Stimulated activated naive B cell treated with anti-CD40 and anti-IgM and Interleukin-4, amounts not matched to agents 10 μg/mL and 1 μg/mL and 100 μg/mL, for 72 hours (primary cell): ENCODE data around the gene FARP1.

ENCODE experiments used
- ATAC-seq, 2 donors: fragments of 150-1000 bp; cut with Tn5 transposase; replicated peaks; 2 replicates each; pipeline ENCODE4 v1.10.0; 2021; ENCODE audit warnings: moderate library complexity in 1 of 2
- DNase-seq: peaks from one replicate; pipeline ENCODE4 v3.0.0; 2021
- H3K27ac Mint-ChIP-seq: one replicate; pipeline ENCODE4 v1.8.0; 2022; ENCODE audit warnings: mild to moderate bottlenecking, mixed read lengths
- H3K27me3 Mint-ChIP-seq, 2 donors: one replicate each; pipeline ENCODE4 v1.8.0; 2022; ENCODE audit warnings: mixed read lengths in 2 of 2
- H3K36me3 Mint-ChIP-seq, 2 donors: one replicate each; pipeline ENCODE4 v1.8.0; 2022; ENCODE audit warnings: mixed read lengths in 2 of 2, mild to moderate bottlenecking in 1 of 2
- H3K4me1 Mint-ChIP-seq, 2 donors: one replicate each; pipeline ENCODE4 v1.8.0; 2022; ENCODE audit warnings: mixed read lengths in 2 of 2, mild to moderate bottlenecking in 1 of 2
- H3K4me3 Mint-ChIP-seq, 2 donors: one replicate each; pipeline ENCODE4 v1.8.0; 2022; ENCODE audit warnings: mild to moderate bottlenecking in 2 of 2, mixed read lengths in 2 of 2, moderate library complexity in 1 of 2
- H3K9me3 Mint-ChIP-seq, 2 donors: one replicate each; pipeline ENCODE4 v1.8.0; 2022; ENCODE audit warnings: mixed read lengths in 2 of 2, mild to moderate bottlenecking in 1 of 2

FARP1 gene

DNA sequence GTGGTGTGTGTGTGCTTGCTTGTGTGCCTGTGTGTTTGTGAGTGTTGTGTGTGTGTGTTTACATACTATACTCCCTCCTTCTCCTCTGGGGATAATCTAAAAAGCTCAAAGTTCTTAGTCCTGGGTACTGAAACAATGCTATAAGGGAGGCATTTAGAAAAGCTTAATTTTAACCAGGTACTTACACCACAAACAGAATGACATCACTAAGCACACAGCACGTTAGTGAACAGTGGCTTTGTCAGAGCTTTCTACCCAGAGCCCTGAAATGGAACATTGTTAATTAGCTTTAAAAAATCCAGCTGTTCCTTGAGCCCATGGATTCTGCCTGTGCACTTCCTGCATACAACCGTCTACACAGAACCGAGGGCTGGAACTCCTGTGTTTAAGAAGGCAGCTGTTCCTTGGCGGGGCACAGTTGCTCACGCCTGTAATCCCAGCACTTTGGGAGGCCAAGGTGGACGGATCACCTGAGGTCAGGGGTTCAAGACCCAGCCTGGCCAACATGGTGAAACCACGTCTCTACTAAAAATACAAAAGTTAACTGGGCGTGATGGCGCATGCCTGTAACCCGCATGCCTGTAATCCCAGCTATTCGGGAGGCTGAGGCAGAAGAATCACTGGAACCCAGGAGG, 103.8 kb downstream of the FARP1 start:
- peaks cover 5 to 6% of the 10 kb centered on the region in 2 donors for H3K27me3 Mint-ChIP-seq
- DNase-seq (no peak), ATAC-seq (no peak)
- no peaks in the 10 kb centered on the region for H3K4me1 Mint-ChIP-seq
- no peak overlapping the region for H3K4me3 Mint-ChIP-seq
- H3K27ac Mint-ChIP-seq, result no peak overlapping the region
- H3K36me3 Mint-ChIP-seq, result no peaks in the 10 kb centered on the region
- no peaks in the 10 kb centered on the region for H3K9me3 Mint-ChIP-seq

DNA sequence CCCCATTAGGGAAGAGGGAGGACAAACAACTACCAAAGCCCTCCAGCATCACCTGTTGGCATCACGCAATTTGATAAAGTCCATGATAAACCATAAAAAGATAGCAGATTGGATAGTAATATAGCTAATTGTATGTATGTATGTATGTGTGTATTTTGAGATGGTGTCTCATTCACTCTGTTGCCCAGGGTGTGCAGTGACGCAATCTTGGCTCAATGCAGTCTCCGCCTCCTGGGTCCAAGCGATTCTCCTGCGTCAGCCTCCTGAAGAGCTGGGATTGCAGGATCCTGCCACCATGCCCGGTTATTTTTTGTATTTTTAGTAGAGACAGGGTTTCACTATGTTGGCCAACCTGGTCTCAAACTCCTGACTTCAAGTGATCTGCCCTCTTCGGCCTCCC, 108.8 kb downstream of the FARP1 start:
- Mint-ChIP-seq H3K4me3 (no peak overlapping the region), H3K9me3 (no peaks in the 10 kb centered on the region), H3K4me1 (no peaks in the 10 kb centered on the region), H3K36me3 (no peaks in the 10 kb centered on the region), H3K27ac (no peak overlapping the region), H3K27me3 (peaks cover 5 to 6% of the 10 kb centered on the region in 2 donors)
- ATAC-seq (no peak), DNase-seq (no peak)

DNA sequence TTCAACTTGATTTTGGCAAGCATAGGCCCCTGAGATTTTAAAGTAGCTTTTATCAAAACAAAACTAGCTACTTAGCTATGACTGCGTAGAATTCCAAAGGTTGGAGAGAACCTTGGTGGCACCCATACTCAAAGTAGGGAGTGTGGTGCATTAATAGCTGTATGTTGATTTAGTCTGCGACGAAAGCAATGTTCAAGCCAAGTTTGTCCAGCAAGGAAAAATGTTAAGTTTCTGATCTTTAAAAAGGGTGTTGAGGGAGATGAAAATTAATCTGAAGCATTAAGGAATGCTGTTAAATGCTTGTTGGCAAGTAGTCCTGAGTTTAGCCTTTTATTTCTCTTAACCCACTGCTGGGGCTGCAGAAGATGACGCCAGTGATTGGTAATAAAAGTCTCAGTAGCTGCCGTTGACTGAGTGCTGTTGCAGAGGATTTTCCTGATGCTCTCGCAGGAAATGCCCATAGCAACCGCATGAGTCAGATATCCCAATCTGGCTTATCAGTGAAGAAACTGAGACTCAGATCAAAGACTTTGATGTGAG, 110.1 kb downstream of the FARP1 start:
- Mint-ChIP-seq H3K9me3 (no peaks in the 10 kb centered on the region), H3K27ac (no peak overlapping the region), H3K27me3 (no peaks in the 10 kb centered on the region), H3K4me1 (no peaks in the 10 kb centered on the region), H3K36me3 (no peaks in the 10 kb centered on the region), H3K4me3 (no peak overlapping the region)
- DNase-seq (no peak), ATAC-seq (no peak)

DNA sequence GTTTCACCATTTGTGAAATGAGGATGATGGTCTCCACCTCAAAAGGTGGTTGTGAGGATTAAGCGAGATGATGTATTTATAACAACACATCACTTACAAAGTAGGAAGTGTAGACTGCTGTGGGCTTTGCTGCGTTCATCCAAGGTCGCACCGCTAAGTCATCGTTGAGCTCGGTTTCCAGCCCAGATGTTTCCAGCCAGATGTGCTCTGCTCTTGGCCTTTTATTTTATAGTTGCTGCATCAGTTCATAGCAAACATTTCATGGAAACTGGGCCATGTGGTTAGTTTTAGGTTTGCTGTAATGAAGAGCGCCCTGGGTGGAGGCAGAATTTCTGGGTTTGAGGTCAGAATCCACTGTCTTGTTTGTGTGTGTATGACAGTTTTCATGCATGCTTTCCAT, 110.6 kb downstream of the FARP1 start:
- no peak overlapping the region for H3K4me3 Mint-ChIP-seq
- no peaks in the 10 kb centered on the region for H3K36me3 Mint-ChIP-seq
- no peaks in the 10 kb centered on the region for H3K27me3 Mint-ChIP-seq
- no peaks in the 10 kb centered on the region for H3K4me1 Mint-ChIP-seq
- H3K9me3 Mint-ChIP-seq, result no peaks in the 10 kb centered on the region
- DNase-seq (no peak), ATAC-seq (no peak)
- H3K27ac Mint-ChIP-seq, result no peak overlapping the region

DNA sequence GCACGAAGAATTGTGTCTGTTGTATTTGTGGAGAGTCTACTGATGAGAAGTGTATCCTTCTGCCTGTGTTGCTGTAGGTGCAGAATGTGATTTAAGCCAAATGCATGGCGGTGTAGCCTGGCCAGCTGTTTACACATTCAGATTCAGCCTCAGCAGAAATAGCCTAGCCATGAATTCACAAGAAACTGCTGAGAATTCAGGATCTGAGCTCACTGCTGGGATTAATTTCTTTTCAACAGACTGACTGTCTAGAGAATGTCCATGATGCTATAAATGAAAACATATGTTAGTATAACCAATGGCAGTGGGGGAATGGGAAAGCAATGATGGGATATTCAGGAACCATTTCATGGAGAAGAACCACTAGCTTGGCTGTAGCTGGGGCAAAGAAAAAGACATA, 111.6 kb downstream of the FARP1 start:
- Mint-ChIP-seq H3K9me3 (no peaks in the 10 kb centered on the region), H3K27ac (no peak overlapping the region), H3K36me3 (no peaks in the 10 kb centered on the region), H3K4me3 (no peak overlapping the region), H3K27me3 (no peaks in the 10 kb centered on the region), H3K4me1 (no peaks in the 10 kb centered on the region)
- DNase-seq (no peak), ATAC-seq (no peak)

DNA sequence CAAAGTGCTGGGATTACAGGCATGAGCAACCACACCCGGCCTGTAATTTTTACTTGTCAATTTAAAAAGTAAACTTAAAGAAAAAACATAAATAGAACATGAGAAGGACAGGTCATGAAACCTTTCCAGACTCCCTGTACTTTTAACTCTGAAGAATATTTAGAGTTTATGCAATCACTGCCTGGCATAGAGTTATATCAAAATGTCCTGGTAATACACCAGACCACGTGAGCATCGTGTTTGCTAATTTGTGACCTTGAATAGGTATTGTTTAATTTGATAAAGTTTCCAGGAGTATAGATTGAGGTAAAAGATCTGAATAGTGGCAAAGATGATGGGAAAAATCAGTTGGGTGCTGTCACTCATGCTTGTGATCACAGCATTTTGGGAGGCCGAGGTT, 115.3 kb downstream of the FARP1 start:
- DNase-seq (no peak), ATAC-seq (no peak)
- no peaks in the 10 kb centered on the region for H3K36me3 Mint-ChIP-seq
- no peaks in the 10 kb centered on the region for H3K9me3 Mint-ChIP-seq
- H3K27ac Mint-ChIP-seq, result no peak overlapping the region
- H3K4me3 Mint-ChIP-seq, result no peak overlapping the region
- H3K4me1 Mint-ChIP-seq, result no peaks in the 10 kb centered on the region
- peaks cover 0 to 13% of the 10 kb centered on the region in 2 donors for H3K27me3 Mint-ChIP-seq

DNA sequence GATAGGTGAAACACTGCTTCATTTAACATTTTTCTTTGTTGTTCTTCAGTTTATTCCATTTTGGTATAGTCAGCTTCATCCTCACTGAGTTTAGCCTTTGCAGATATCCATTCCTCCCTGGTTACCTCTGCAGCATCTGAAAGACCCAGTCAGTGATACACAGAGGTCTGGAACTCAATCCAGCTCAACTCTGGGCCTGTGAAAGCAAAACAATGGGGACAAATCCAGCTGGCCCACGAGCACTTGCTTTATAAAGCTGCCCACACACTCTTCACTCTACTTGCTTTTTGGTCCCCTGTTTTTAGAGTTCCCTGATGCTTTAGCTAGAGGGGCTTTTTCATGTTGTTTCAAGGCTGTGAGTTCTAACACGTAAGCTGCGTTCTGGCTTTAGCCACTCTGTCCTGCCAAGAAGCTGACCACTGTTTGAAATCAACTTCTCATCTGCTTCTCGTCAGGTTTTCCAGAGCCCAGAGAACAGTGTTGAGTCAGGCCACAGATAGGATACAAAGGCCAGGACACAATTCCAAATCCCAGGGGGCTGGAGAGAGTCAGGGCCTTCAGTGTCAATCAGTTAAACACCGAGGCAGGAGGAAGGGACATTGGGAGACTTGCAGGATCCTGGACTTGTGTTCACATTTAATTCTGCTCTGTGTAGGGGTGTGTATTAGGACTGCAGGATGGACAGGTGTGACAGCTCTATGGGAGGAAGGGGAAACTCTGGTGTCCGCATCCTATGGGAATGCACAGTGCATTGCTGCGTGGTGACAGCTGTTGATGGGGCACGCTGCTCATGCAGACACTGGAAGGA, 117.7 kb downstream of the FARP1 start:
- Mint-ChIP-seq H3K9me3 (no peaks in the 10 kb centered on the region), H3K36me3 (no peaks in the 10 kb centered on the region), H3K27me3 (peaks cover 0 to 13% of the 10 kb centered on the region in 2 donors), H3K4me1 (no peaks in the 10 kb centered on the region), H3K27ac (no peak overlapping the region), H3K4me3 (no peak overlapping the region)
- no peak for DNase-seq
- peak in 1 of 2 donors; percentile 23 for ATAC-seq

DNA sequence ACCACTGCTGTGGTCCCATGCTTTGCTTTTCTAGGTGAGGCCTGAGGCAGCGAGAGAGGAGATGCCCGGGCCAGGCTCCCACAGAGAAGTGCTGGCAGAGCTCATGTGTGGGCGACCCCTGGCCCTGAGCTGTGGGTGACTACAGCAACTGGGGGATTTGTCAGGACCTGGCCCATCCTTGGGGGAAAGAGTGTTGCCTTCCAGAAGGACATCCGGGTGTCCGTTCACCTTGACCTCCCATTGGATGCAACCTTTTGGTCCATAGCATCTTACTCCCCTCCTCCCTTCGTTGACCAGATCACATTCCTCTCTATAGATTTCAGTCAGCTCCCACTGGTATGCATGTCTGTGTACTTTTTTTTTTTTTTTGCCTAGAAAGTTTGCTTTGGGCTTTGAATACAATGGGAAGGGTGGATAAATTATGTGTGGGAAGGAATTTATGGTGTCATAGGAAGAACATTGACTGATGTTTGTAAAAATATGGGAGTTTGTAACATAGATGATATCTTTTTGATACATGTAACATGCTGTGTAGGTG, 118.3 kb downstream of the FARP1 start:
- Mint-ChIP-seq H3K27ac (no peak overlapping the region), H3K4me3 (no peak overlapping the region)
- ATAC-seq, result no peak

DNA sequence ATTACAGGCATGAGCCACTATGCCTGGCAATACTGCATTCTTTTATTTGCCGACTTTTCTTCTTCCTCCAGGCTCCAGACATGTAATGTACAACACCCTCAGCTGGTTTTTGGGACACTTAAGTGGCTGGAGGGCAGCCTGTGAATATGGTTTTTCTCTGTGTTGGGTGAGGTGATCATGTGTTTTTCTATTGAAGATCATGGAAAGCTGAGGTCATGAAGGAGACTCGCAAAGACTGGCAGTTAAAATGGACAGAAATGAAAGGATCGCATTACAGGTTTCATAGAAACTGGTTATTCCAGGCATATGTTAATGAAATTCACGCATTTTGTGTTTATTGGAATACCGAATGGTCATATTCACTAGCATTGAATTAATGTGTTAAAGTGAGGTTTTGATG, 119.4 kb downstream of the FARP1 start:
- H3K36me3 Mint-ChIP-seq, result no peaks in the 10 kb centered on the region
- DNase-seq (no peak), ATAC-seq (no peak)
- H3K27me3 Mint-ChIP-seq, result peaks cover 0 to 15% of the 10 kb centered on the region in 2 donors
- no peak overlapping the region for H3K4me3 Mint-ChIP-seq
- H3K9me3 Mint-ChIP-seq, result no peaks in the 10 kb centered on the region
- no peaks in the 10 kb centered on the region for H3K4me1 Mint-ChIP-seq
- no peak overlapping the region for H3K27ac Mint-ChIP-seq

More for the DNA sequence above, 118.3 kb downstream of the FARP1 start:
- Mint-ChIP-seq H3K27me3 (peaks cover 0 to 13% of the 10 kb centered on the region in 2 donors), H3K36me3 (no peaks in the 10 kb centered on the region), H3K9me3 (no peaks in the 10 kb centered on the region), H3K4me1 (no peaks in the 10 kb centered on the region)
- DNase-seq, result no peak

DNA sequence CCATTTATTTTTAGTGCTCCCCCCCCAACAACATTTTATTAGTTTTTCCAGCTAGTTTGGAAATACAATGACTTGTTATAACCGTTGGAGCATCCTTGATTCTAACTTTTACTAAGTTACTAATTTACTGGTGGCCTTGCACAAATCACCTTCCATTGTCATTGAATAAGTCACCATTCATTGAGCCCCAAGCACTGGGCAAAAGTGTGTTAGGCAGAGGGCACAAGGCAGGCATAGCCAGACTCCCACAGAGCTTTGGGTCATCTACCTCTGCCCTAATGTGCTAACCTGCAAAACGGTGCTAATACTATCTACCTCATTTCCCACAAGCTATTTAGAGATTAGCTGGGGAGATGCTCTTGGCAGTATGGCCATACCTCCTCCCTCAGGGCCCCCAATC, 120.9 kb downstream of the FARP1 start:
- Mint-ChIP-seq H3K4me1 (no peaks in the 10 kb centered on the region), H3K36me3 (no peaks in the 10 kb centered on the region), H3K27me3 (peaks cover 0 to 19% of the 10 kb centered on the region in 2 donors), H3K4me3 (no peak overlapping the region), H3K9me3 (no peaks in the 10 kb centered on the region), H3K27ac (no peak overlapping the region)
- ATAC-seq (no peak), DNase-seq (no peak)

DNA sequence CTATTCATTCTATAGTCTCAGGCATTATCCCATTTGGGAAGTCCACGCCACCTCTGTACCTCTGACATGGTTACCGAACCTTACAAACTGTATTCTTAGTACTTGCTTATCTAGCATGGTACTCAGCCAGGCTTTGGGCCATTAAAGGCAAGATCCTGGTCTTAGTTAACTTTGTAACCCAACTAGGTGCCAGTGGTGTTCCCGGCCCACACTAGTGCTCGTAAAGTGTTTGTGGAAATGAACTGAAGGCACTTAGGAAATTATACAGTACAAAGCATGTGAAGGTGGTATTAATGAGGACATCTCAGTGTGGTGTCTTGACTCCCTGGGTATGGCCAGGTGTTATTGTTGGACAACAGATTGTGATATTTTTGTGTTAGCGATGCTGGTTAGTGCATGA, 122.0 kb downstream of the FARP1 start:
- Mint-ChIP-seq H3K9me3 (no peaks in the 10 kb centered on the region), H3K27me3 (peaks cover 0 to 19% of the 10 kb centered on the region in 2 donors), H3K36me3 (no peaks in the 10 kb centered on the region), H3K4me3 (no peak overlapping the region), H3K4me1 (no peaks in the 10 kb centered on the region), H3K27ac (no peak overlapping the region)
- DNase-seq (no peak), ATAC-seq (no peak)

DNA sequence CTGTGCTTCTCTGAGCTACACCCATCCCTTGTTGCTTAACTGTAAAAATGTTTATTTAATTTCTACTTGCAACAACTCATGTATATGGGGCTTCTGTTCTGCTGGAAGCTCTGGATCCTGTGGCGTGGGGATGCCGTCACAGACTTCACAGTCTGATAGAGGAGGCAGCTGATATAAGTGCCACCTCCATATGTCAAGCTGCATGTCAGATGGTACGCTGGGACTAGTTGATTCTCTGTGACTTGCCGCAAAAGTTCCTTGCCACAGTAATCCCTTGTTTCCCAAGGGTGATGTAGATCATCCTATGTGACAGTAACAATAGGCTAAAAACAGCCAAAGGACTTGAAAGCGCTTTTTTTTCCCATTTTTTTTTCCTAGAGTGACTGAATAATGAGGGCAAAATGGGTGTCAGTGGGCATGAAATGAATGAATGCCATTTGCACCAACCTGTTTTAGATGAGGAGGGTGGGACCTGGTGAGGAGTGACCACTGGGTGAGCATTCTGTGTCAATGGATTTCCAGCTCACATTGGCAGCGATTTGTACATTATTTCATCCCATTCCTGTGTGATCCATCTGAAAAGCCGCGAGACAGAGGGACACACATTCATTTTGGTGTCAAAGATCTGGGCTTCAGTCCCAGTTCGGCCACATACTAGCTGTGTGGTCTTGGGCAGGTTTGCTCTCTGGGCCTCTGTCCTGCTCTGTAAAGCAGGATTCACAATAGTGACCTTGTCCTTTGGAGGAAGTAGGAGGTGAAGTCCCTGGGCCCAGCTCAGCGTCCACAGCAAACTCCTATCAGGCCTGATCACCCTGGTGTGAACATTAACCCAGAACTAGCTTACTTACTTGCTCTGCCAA, 123.0 kb downstream of the FARP1 start:
- no peak for DNase-seq
- ATAC-seq, result no peak
- H3K4me1 Mint-ChIP-seq, result no peaks in the 10 kb centered on the region
- H3K27ac Mint-ChIP-seq, result no peak overlapping the region
- H3K9me3 Mint-ChIP-seq, result no peaks in the 10 kb centered on the region
- no peaks in the 10 kb centered on the region for H3K36me3 Mint-ChIP-seq
- peaks cover 0 to 13% of the 10 kb centered on the region in 2 donors for H3K27me3 Mint-ChIP-seq
- no peak overlapping the region for H3K4me3 Mint-ChIP-seq

DNA sequence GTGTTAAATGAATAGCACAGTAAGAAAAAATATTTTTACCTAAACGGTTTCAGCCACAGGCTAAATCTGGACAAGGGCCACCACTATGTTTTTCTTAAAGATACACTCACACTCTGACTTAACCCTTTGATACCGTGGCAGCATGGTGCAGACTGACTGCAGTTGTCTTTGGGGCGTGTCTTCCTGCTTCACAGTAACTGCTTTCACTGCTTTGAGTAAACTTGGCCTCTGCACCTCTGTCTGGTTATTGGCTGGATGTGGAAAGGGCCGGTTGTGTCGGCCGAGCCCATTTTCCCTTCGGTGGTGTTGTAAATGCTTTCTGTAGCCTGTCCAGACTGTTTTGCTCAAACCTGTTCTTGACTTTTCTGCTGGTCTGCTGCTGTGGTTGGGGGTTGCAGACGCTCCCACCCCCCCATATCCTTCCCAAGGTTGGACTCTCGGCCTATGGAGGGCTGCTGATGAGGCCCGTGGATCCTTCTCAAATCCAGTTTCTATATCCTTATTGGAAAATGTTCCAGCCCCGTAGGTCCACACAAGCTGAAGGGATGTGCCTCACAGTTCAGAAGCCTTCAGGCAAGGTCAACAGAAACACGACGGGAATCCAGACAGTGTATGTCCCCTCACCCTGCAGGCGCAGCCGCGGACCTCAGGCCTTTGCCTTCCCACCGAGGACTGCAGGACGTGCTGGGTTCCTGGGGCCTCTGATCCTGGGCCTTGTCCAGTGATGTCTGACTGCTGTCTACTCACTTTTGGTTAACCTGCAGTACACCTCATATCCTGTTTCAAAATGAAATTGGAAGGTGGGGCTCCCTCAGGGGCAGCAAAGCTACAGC, 124.4 kb downstream of the FARP1 start:
- DNase-seq (no peak), ATAC-seq (no peak)
- H3K4me3 Mint-ChIP-seq, result no peak overlapping the region
- H3K27me3 Mint-ChIP-seq, result peaks cover 0 to 9% of the 10 kb centered on the region in 2 donors
- H3K4me1 Mint-ChIP-seq, result no peaks in the 10 kb centered on the region
- no peak overlapping the region for H3K27ac Mint-ChIP-seq
- H3K36me3 Mint-ChIP-seq, result no peaks in the 10 kb centered on the region
- H3K9me3 Mint-ChIP-seq, result no peaks in the 10 kb centered on the region
